ENCODE measurements around the gene PPP2R3B. TPM values are rescaled to one million over a fixed set of nuclear protein-coding genes. Genes with fewer than 3 reads are reported as not detected.
"Not testable (repeated sequence)": the region's sequence is repeated elsewhere in the genome, so short reads cannot be mapped to it uniquely, and the experiment has no call there.

PPP2R3B gene
- total RNA-seq, 1 donor from 2014 or later, result 43.4 TPM

GRCh38 chrX:355329-356050, 31.2 kb downstream of the PPP2R3B start:
- no peak overlapping the region for H3K4me3 ChIP-seq
- H3K36me3 ChIP-seq, result peaks cover 0 to 5% of the 10 kb centered on the region in 2 donors
- peaks cover 9 to 10% of the 10 kb centered on the region in 2 donors for H3K9me3 ChIP-seq
- no peaks in the 10 kb centered on the region for H3K27me3 ChIP-seq
- H3K4me1 ChIP-seq, result no peaks in the 10 kb centered on the region
- intact Hi-C loops (cut with DNase I), result no loop called here
- H3K27ac ChIP-seq, result no peak overlapping the region
- TF ChIP-seq CTCF (IDR thresholded peaks at IDR 0.05), result no peak
- no peak for DNase-seq (ENCODE audit: low spot score in 2 of 2)

GRCh38 chrX:353566-354535, 32.9 kb downstream of the PPP2R3B start:
- H3K27me3 ChIP-seq, result no peaks in the 10 kb centered on the region
- no peak for DNase-seq (ENCODE audit: low spot score in 2 of 2)
- no peaks in the 10 kb centered on the region for H3K4me1 ChIP-seq
- no peaks in the 10 kb centered on the region for H3K9me3 ChIP-seq
- no peaks in the 10 kb centered on the region for H3K36me3 ChIP-seq
- H3K4me3 ChIP-seq, result no peak overlapping the region
- intact Hi-C loops (cut with DNase I), result no loop called here
- TF ChIP-seq CTCF (IDR thresholded peaks at IDR 0.05), result no peak
- no peak overlapping the region for H3K27ac ChIP-seq

- no peaks in the 10 kb centered on the region for H3K9me3 ChIP-seq
- H3K4me1 ChIP-seq, result no peaks in the 10 kb centered on the region
- DNase-seq (ENCODE audit: low spot score in 2 of 2), result no peak
- intact Hi-C loops (cut with DNase I), result no loop called here
- no peak overlapping the region for H3K4me3 ChIP-seq
- no peak overlapping the region for H3K27ac ChIP-seq
- H3K36me3 ChIP-seq, result no peaks in the 10 kb centered on the region
- no peaks in the 10 kb centered on the region for H3K27me3 ChIP-seq
- TF ChIP-seq CTCF (IDR thresholded peaks at IDR 0.05), result no peak
Measured at GRCh38 chrX:352582-353314, 34.0 kb downstream of the PPP2R3B start.

GRCh38 chrX:352181-352580, 34.5 kb downstream of the PPP2R3B start:
- no peak for TF ChIP-seq CTCF (IDR thresholded peaks at IDR 0.05)
- Histone ChIP-seq H3K9me3 (no peaks in the 10 kb centered on the region), H3K4me1 (no peaks in the 10 kb centered on the region), H3K27me3 (no peaks in the 10 kb centered on the region), H3K27ac (no peak overlapping the region), H3K4me3 (no peak overlapping the region), H3K36me3 (no peaks in the 10 kb centered on the region)
- DNase-seq (ENCODE audit: low spot score in 2 of 2), result no peak
- intact Hi-C loops (cut with DNase I), result no loop called here

- no peak for DNase-seq (ENCODE audit: low spot score in 2 of 2)
Measured at GRCh38 chrX:351736-352135, 35.0 kb downstream of the PPP2R3B start.

GRCh38 chrX:351324-351641, 35.4 kb downstream of the PPP2R3B start:
- H3K9me3 ChIP-seq; H3K27me3 ChIP-seq; intact Hi-C loops (cut with DNase I); H3K27ac ChIP-seq; H3K4me3 ChIP-seq; DNase-seq (ENCODE audit: low spot score in 2 of 2); H3K4me1 ChIP-seq; H3K36me3 ChIP-seq: not testable (repeated sequence)

More at GRCh38 chrX:351736-352135, 35.0 kb downstream of the PPP2R3B start:
- Histone ChIP-seq H3K4me1 (no peaks in the 10 kb centered on the region), H3K9me3 (no peaks in the 10 kb centered on the region), H3K27me3 (no peaks in the 10 kb centered on the region), H3K4me3 (no peak overlapping the region), H3K27ac (no peak overlapping the region), H3K36me3 (no peaks in the 10 kb centered on the region)
- intact Hi-C loops (cut with DNase I), result no loop called here
- no peak for TF ChIP-seq CTCF (IDR thresholded peaks at IDR 0.05)
